ENCODE results near the gene PSMD9.
A peak's percentile ranks its signal among the peaks of the same experiment; 100 is the strongest.
"Not testable (repeated sequence)": the region's sequence is repeated elsewhere in the genome, so short reads cannot be mapped to it uniquely, and the experiment has no call there.

The PSMD9 gene

DNA sequence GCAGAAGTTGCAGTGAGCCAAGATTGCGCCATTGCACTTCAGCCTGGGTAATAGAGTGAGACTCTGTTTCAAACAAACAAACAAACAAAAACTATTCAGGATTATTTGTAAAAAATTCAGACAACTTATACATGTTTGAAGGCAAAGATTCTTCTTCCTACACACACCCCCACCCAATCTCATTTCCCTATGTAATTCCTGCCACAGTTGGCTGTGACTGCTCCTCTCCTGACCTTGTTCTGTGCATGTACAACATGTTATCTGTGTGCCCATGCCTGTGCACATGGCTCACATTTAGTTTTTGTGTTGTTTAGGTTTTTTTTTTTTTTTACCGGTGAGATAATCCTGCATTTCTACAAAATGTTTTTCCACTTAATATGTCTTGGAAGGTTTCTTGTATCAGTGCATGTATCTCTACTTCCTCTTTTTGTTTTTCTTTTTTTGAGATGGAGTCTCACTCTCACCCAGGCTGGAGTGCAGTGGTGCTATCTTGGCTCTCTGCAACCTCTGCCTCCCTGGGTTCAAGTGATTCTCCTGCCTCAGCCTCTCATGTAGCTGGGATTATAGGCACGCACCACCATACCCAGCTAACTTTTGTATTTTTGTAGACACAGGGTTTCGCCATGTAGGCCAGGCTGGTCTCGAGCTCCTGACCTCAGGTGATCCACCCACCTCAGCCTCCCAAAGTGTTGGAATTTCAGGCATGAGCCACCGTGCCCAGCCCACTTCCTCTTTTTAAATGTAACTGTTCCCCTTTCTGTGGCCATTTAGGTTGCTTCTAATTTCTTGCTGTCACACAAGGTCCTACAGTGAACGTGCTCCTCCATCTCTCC is 38.5 kb downstream of the PSMD9 start:
- no peak for FAIRE-seq

DNA sequence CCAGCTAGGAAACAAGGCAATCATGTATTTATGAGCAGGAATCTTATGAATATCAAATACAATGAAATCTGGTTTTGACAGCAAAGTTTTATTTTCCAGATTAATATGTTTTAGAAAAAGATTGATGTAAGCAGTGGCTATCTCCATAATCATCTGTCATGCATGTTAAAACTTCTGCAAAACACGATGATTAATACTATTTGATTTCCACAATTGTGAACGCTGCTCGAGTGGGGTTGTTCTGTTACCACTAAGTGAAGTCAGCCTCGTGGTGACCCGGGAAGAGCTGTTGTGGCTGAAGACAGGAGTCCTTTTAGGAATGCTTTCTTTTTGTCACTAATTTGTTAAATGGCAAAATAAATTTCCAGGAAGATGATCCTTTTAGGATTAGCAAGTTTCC is 39.2 kb downstream of the PSMD9 start:
- no peak for FAIRE-seq

DNA sequence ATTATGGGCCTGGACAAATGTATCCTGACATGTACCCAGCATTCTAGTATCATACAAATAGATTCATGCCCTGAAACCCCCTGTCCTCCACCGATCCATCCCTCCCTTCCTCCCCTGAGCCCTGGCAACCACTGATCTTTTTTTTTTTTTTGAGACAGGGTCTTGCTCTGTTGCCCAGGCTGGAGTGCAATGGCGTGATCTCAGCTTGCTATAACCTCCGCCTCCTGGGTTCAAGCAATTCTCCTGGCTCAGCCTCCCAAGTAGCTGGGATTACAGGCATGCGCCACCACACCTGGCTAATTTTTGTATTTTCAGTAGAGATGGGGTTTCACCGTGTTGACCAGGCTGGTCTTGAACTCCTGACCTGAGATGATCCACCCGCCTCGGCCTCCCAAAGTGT is 41.0 kb downstream of the PSMD9 start:
- not testable (repeated sequence) for FAIRE-seq

DNA sequence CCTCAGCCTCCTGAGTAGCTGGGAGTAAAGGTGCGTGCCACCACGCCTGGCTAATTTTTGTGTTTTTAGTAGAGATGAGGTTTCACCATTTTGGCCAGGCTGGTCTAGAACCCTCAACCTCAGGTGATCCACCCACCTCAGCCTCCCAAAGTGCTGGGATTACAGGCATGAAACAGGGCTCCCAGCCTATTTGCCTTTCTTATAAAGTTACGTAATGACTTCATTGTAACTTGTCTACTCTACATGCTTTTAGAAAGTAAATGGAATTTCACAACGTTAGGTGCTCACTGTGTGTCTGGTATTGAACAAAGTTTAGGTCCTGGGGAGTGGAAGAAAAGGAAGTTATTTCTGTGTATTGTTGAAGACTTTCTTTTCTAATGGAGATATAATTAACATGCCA is 42.3 kb downstream of the PSMD9 start:
- no peak for FAIRE-seq

DNA sequence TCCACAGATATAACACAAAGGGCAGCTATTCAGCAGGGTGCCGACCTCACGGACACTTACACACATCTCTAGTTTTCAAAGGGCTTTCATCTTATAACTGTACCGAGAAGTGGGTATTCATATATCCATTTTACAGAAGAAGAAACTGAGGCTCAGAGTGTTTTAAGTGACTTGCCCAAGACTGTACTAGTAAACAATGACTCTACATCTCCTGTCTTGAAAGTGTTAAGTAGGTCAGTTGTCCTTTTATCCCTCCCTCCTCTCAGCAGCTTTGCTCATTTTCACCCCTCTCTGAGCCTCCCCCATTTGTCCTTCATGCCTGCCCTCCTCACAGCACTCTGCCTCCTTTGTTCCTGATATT is 43.6 kb downstream of the PSMD9 start:
- no peak for FAIRE-seq

DNA sequence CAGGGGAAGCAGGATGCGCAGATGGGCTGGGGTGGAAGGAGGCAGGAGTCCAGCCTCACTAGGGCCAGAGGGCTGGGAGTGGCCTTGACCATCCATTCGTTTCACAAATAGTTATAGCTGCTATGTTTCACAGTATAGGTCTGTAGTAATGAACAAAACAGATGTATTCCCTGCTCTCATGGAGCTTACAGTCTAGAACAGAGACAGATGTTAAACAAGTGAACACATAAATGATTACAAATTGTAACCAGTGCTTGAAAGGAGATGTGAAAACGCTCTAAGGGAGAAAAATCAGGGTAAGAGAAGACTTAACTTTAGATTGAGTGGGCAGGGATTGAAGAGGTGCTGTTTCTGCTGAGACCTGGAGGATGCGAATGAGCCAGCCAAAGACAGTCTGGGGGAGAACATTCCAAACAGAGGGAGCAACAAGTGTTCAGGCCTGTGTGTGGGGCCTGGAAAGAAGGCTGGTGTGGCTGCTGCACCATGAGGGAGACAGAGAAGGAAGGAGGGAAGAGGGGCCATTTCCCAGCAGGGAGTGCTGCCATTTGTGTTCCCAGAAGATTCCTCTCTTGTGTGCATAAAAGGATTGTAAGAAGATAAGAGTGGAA is 44.4 kb downstream of the PSMD9 start:
- FAIRE-seq = no peak

DNA sequence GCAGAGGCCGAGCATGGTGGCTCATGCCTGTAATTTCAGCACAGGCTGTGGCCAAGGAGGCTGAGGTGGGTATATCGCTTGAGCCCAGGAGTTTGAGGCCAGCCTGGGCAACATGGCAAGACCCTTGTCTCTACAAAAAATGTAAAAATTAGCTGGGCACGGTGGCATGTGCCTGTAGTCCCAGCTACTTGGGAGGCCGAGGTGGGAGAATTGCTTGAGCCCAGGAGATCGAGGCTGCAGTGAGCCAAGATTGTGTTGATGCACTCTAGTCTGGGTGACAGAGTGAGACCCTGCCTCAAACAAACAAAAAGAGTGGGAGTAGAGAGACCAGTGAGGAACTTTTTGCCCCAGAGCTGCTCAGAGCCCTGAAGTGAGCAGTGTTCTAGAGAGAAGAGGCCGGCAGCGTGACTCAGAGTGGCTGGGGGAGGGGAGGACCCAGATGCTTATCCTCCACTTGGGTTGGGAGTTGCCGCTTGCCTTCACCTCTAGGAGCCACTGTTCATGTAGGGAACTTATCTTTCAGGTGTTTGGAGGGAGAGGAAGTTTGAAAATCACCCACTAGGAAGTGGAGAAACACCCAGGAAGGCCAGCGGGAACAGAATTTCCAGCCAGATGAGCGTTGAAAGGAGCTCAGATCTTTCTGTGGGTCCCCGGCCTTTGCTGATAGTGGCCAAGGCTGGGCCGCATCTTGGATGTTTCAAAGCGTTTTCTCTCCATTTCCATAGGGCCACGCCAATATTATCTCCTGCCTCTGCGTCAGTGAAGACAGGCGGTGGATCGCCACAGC is 45.1 kb downstream of the PSMD9 start:
- no peak for FAIRE-seq

DNA sequence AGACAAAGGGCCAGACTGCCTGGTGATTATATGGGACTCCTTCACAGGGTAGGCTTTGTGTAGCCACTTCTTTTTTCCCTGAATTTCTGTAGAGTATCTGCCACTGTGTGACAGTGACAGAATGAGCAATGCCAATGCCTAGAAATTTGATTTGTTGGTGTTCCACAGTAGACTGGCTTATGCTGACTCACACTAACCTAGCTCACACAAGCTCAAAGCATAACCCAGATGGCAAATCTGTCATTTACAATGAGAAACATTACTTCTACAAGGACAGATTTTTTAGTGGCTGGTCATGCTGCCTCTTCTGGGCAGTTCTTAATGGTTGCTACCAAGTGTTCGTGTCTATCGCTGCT is 45.7 kb downstream of the PSMD9 start:
- FAIRE-seq = no peak

DNA sequence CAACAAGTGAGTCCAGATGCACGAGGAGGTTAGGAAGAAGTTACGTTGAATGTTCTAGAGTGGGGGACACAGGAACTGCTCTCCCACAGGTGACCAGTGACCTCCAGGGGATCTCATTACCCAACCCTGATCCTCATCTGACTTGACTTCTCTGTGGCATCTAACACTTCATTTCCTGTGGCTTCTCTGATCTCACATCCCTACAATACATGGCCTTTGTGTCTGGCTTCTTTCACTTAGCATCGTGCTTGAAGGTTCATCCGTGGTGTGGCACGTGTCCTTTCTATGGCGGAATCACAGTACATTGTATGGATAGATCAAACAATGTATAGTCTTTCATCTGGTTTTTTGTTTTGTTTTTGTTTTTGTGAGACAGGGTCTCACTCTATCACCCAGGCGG is 49.1 kb downstream of the PSMD9 start:
- no peak for FAIRE-seq

DNA sequence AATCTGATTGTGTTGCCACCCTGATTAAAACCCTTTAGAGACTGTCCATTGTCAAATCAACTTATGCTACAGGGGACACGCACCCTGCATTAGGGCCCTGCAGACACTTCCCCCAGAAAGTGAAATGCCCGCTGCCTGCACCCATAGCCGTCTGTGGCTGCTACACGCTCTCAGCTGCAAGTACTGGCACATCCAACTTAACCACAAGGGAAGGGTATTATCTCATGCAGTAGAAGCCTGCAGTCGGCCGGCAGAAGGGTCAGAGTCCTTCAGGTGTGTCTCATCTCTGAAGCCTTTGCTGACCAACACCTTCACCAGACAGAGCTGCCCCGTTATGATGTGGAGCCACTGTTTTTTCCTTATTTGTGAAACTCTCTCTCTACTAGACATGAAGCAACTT is 50.6 kb downstream of the PSMD9 start:
- no peak for FAIRE-seq

DNA sequence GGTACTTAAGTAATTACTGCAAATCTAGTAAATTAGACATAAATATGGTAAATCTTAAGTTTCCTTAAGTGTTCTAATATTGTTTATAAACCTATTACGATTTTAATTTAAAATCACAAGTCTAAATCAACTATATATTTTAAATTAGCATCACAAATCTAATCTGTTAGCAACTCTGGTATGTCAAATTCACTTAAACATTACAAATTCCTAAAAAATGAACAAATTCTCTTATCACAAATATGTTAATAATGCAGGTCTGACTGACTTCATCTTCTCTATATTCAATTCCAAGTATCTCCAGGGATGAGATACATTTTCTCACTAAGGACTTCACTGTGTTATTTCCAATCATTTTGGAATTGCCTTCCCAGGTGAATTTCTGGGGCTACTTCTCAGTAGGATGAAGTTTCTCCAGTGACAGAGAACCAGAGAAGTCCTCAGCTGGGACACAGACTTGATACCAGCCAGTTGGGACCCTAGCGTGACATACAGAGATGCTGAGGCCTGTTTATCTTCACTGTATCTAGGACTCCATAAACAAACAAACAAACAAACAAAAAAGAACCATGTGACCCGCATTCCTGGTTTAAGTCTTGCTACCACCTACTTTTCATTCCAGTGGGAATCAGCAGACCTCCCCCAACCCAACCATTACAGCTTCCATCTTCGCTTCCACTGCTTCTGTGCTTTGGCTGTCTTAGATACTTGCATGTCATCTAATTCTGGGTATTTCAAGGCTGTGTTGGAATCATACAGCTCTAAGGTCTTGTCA is 51.6 kb downstream of the PSMD9 start:
- peak; percentile 3 for FAIRE-seq

DNA sequence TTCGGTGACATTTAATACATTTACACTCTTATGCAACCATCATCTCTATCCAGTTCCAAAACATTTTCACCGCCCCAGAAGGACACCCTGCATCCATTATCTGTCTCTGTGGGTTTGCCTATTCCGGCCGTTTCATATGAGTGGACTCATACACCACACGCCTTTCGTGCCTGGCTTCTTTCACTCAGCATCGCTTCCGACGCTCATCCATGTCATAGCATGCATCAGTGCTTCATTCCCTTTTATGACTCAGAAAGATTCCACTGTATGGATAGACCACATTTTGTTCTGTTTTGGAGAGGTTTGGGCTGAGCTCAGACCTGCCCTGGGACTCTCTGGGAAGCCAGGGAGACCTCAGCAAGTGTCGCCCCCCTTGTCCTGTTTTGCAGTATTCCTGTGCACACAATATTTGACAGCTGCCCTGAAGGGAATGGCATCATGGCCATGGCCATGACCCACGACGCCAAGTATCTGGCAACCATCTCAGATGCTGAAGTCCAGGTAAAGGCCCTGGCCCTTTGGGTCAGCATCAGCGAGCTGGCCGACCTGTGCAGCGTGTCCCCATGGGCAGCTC is 53.6 kb downstream of the PSMD9 start:
- FAIRE-seq = no peak

DNA sequence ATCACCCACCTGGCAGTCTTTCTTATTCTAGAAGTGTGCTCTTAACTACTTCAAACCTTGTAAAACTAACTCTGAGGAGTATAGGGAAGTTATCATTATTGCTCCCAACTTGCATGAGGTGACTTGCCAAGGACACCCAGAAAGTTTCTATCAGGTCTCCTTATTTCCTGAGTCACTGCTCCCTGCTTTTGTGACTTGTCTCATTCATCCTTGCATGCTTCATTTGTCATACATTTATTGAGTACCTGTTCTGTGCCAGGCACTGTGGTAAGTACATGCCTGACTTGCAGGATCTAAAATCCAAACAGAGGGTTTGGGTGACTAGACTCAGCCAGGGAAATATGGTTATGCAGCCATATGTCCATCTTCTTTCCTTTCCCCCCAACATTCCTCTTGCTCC is 55.3 kb downstream of the PSMD9 start:
- FAIRE-seq = no peak

DNA sequence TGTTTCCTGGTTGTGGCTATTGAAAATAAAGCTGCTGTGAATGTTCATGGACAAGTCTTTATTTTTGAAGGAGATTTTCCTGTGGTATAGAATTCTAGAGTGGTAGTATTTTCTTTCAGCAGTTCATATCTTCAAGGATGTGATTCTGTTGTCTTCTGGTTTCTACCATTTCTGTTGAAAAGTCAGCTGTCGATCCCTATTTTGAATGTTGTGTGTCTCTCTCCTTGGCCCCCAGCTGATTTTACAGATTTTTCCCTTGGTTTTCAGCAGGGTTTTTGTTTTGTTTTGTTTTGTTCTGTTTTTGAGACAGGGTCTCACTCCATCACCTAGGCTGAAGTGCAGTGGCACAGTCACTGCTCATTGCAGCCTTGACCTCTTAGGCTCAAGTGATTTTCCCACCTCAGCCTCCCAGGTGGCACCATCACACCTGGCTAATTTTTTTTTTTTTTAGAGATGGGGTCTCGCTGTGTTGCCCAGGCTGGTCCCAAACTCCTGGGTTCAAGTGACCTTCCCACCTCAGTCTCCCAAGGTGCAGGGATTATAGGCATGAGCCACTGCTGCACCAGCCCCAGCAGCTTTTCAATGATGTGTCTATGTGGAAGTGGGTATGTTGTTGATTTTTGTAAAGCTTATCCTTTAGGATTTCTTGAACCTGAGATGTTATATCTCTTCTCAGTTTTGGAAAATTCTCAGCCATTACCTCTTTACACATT is 57.9 kb downstream of the PSMD9 start:
- FAIRE-seq = no peak

DNA sequence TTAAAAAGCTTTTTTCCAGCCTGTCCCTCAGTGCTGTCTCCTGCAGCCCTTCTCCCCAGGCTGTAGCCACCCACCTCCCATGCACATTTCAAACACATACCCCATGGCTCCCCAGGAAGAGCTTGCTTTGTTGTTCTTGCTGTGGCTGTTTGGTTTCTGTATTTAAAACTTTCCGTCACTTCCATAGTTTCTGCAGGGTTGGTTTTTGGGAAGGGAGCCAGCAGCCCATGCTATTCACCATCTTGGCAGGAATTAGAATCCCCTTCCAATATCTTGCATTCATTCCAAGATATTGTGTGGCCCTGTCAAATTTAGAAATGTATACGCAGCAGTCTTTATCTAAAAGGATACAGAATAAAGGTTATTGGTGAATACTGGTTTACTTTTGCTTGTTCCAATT is 59.4 kb downstream of the PSMD9 start:
- no peak for FAIRE-seq

DNA sequence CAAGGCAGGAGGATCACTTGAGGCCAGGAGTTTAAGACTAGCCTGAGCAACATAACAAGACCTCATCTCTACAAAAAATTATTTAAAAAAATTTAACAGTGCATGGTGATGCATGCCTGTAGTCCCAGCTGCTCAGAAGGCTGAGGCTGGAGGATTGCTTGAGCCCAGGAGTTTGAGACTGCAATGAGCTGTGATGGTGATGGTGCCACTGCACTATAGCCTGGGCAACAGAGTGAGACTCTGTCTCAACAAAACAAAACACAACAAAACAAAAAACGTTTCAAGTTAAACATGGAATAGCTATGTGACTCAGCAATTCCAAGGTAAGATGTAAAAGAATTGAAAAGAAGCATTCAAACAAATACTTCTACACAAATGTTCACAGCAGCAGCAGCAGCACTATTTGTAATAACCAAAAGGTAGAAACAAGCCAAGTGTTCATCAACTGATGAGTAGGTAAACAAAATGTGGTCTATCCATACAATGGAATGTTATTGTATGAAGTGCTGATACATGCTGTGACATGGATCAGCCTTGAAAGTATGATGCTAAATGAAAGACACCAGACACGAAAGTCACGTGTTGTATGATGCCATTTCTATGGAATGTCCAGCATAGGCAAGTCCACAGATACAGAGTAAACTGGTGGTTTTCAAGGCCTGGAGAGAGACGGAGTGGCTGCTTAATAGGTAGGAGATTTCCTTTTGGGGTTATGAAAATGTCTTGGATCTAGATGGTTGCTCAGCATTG is 61.2 kb downstream of the PSMD9 start:
- no peak for FAIRE-seq

DNA sequence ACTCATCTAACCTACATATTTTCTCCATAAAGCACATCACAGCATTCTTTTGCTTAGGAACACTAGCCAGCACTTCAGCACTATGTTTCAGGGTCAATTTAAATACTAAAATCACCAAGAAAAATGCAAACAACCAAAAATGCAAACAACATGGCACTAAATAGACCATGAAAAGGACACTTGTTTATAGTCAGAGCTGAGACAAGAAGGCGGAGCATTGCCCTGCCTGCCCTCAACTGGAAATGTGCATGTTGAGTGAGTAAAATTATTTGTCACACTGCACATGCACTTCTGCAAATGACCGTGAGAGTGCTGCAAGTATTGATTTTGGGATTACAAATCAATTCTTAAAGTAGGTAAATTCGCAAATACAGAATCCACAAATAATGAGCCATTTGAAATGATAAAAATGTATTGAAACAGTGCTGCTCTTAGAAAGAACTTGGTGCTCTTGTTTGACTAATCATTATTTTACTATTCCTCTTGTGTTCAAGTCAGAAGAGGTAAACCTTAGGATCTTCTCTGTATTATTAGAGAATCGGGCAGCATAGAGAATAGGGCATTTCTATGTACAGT is 64.6 kb downstream of the PSMD9 start:
- no peak for FAIRE-seq

DNA sequence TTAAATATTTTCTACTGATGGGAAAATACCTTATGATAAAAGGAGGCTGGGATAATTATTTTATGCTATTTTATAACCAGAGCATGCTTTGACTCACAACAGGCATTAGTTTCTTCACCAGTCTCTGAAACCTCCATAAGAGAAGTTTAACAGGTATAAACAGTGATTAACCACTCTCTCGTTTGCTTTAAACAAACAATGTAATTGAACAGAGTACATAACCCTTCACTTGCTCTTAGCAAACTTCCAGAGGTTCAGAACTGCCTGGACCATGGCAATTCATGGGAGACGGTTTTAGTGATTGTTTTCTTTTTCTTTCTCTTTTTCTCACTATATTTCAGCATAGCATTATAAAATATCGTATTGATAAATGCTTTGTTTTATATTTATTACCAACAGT is 65.1 kb downstream of the PSMD9 start:
- FAIRE-seq = no peak

DNA sequence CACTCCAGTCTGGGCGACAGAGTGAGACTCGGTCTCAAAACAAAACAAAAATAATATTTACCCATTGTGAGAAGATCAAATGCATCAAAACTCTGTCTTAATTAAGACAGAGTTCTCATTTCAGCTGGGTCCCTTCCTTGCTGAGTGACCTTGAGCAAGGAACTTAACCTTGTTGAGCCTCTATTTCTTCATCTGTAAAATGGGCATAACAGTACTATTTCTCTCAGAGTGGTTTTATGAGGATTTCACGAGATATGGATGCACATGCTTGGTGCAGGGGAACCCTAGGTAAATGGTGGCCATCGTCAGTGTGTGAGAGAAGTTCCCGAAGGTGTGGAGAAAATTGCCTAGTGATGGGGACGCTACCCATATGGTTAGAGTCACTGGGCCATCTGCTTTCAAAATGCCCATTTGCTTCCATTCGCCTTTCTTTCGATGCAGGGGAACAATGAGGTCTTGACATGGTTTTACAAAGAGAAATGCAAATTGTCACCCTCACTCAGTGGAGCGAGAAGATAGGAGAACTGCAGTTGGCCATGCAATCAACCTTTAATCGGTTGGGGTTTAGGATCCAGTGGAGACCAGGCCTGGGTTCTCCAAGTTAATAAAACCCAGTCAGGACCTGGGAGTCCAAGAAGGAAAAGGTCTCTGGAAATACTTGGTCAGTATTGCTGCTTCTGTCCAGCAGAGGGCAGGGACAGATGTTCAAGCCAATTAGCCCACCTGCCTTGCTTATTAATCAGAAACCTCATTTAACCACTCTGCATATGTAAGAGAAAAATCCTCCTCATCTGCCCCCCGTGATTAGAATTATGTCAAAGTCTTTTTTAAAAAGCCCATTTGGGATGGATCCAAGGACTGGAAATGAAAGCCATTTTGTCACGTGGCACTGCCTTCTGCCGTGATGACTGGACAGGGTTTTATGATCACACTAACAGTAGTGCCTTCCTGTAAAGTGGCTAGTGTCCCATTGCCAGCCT is 67.0 kb downstream of the PSMD9 start:
- FAIRE-seq = no peak
